ENCODE data around the gene USP30.
A peak's percentile ranks its signal among the peaks of the same experiment; 100 is the strongest.
"Not testable (repeated sequence)": the region's sequence is repeated elsewhere in the genome, so short reads cannot be mapped to it uniquely, and the experiment has no call there.

The USP30 gene, protein sequence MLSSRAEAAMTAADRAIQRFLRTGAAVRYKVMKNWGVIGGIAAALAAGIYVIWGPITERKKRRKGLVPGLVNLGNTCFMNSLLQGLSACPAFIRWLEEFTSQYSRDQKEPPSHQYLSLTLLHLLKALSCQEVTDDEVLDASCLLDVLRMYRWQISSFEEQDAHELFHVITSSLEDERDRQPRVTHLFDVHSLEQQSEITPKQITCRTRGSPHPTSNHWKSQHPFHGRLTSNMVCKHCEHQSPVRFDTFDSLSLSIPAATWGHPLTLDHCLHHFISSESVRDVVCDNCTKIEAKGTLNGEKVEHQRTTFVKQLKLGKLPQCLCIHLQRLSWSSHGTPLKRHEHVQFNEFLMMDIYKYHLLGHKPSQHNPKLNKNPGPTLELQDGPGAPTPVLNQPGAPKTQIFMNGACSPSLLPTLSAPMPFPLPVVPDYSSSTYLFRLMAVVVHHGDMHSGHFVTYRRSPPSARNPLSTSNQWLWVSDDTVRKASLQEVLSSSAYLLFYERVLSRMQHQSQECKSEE

DNA sequence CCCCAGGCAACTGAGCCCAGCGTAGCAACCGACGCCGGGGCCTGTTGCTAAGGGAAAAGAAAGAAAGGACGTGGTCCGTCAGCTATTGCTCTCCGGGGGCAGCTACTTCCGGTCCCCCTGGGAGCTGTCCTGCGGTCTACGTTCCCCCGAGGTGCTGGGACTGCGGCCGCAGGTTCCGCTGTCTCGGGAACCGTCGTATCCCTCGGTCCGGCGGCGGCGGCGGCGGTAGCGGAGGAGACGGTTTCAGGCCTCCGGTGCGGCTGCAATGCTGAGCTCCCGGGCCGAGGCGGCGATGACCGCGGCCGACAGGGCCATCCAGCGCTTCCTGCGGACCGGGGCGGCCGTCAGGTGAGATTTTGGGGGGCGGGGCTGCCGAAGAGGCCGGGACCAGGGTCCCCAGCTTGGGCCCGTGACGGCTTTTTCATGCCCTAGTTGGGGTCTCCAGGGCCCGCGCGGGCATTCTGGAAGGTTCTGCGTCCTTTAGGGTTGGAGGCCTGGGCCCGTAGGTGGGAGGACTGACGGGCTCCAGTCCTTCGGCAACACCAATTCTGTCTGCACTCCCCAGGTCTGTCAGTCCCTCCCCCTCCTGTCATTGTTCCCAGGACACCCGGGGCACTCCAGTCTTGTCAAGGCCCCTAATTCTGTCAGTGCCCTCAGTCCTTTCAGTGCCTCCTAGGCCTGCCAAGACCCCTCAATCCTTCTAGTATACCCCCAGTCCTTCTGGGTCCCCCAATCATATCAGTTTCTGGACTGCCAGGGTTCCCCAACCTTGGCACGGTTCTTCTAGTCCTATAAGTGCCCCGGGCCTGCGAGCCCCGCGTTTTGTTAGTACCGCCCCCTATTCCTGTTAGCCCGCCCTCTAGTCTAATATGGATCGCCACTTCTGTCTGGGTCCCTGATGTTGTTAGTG, at the start of gene USP30:
TSS of gene USP30 (plus strand) at position 163 of the 910 bp plus-strand sequence. CDS start at position 266, 103 bp downstream.
- ATAC-seq, result peak; percentile 71 to 77

DNA sequence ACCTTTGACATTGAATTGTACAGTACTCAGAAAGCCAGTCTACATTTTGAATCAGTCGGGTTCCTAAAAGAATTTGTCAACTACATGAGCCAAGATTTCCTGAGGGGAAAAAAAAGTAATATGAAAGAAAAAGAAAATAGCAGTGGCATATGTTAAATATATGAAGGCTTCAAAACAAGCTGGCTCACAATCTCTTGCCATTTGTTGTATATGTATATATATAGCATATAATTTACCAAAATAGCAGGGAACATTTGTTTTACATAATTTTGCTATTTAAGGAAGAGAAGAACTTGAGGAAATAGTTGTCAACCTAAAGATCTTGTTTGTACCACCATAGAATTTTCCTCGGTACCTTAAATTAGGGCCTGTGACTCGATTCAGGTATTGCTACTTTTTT, 48.4 kb upstream of the USP30 start:
- ATAC-seq, result no peak

GRCh38 chr12:109009766-109010165, 42.6 kb upstream of the USP30 start:
- no peak for ATAC-seq

GRCh38 chr12:109010259-109010658, 42.1 kb upstream of the USP30 start:
- ATAC-seq, result no peak

DNA sequence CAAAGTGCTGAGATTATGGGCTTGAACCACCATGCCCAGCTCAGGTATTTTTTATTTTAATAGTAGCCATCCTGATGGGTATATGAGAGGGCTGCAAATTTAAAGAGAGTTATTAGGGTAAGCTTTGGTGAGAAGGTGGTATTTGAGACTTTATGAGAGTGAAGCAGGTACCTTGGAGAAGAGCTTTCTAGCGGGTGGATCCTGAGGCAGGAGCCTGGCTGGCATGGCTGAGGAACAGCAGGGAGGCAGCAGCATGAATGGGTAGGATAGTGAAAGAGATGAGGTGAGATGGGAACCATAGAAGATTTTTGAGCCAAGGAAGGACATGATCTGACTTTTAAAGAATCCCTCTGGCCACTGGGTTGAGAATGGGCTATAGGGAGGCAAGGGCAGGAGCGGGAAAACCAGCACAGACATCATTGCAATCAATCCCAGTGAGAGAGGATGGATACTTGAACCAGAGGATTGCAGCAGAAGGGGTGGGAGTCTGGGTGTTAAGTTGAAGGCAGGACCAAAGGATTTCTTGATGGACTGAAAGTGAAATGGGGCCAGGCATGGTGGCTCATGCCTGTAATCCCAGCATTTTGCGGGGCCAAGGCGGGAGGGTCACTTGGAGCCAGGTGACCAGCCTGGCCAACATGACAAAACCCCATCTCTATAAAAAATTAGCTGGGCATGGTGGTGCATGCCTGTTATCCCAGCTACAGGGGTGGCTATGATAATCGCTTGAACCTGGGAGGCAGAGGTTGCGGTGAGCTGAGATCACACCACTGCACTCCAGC, 37.2 kb upstream of the USP30 start:
- no peak for ATAC-seq

DNA sequence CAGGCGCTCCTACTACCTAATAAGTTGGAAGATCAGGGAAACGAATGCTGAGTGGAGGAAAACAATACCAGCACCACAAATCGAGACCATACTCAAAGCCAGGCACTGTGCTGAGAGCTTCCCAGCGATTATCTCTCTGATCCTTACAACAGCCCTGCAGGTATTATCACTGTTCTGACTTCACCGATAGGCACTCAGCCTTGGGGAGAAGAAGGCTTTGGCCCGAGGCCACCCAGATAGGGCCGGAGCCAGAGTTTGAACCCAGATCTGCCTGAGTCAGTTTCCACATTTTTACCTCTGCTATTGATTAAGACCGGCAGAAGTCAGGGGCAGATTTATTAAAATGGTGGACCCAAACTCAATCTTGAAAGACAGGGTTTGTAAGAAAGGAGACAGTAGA, 36.4 kb upstream of the USP30 start:
- ATAC-seq, result no peak

DNA sequence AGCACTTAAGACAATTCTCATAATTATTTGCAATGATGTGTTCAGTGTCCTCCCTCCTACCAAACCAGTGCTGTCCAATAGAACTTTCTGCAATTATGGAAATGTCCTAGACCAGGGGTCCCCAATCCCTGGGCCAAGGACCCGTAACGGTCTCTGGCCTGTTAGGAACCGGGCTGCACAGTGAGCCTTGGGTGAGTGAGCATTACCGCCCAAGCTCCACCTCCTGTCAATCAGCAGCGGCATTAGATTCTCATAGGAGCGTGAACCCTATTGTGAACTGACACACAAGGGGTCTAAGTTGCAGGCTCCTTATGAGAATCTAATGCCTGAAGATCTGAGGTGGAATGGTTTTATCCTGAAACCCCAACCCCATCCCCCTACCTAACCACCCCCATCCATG, 35.4 kb upstream of the USP30 start:
- no peak for ATAC-seq

DNA sequence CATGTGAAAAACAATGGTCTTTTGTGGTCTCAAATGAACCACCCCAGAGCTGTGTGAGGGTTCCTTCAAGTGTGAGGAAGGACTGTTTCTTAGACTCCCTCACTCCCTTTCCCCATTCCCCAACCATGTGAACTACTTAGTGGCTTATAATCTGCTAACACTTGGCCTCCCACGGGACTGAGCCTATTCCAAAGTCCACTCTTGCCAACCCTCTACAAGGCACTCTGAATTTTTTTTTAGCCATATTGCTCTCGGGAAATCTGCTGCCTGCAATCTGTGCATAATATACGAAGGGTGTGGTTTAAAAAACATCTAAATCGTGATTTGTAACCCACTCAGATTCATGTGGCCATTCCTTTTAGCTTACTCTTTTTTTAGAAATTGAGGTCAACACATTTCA, 34.1 kb upstream of the USP30 start:
- no peak for ATAC-seq

- ATAC-seq, result no peak
These were observed 32.1 kb upstream of the USP30 start for GRCh38 chr12:109020146-109020795.

DNA sequence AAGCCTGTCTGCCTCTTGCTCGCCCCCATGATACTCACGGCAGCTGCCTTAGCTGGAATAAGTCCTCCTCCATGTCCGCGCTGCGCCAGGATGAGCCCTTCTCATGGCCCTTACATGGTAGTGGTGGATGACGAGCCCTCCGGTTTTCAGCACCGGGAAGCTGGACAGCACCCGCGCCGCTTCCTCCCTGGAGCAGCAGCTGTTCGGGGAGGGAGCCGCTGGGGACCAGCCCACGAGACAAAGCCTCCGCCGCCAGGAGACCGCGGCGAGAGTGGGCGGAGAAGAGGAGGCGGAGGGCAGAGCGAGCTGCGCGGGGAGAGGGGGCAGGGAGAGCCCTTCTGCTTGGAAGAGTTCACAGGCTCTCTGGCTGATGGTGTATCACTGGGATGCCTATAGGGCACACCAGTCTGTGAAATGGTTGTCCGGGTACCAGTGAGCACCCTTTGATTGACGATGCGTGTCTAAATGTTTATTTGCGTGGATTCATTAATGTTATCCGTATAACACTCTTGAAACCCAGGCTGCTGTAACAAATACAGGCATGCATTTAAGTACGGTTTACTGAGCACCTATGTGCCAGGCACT, 31.5 kb upstream of the USP30 start, which contains the start of gene SVOP:
TSS of gene SVOP (minus strand) at position 273 of the 585 bp plus-strand sequence. CDS start at position 73, 200 bp downstream.
- ATAC-seq, result no peak

- ATAC-seq, result no peak
These were observed 24.6 kb upstream of the USP30 start for GRCh38 chr12:109027767-109028166.

GRCh38 chr12:109028624-109029023, 23.8 kb upstream of the USP30 start:
- ATAC-seq, result not testable (repeated sequence)

DNA sequence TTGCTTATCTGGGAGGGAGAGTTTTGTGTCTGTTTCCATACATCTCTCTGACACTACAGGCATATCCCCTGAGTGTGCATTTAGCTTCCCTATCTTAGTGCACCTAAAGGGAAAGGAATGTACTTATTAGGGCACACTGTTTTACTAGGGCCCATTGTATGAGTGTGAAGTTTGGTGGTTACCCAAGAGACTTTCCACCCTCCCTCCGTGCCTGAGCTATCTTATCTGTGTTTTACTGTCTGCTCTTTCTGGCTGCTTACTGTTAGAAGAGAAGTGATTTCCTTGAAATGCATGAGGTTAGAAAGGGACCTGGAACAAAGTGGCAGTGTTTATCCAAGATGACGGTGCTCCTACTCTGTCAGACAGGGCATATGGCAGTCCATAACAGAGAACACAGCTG, 23.0 kb upstream of the USP30 start:
- no peak for ATAC-seq

- no peak for ATAC-seq
These were observed 18.9 kb upstream of the USP30 start for GRCh38 chr12:109033239-109034196.

- ATAC-seq, result no peak
These were observed 15.4 kb upstream of the USP30 start for GRCh38 chr12:109036975-109037374.

- no peak for ATAC-seq
These were observed 8.1 kb upstream of the USP30 start for GRCh38 chr12:109044241-109044640.

GRCh38 chr12:109047081-109047805, 5.1 kb upstream of the USP30 start:
- no peak for ATAC-seq

- ATAC-seq, result not testable (repeated sequence)
These were observed 3.7 kb upstream of the USP30 start for GRCh38 chr12:109048706-109049105.

GRCh38 chr12:109049794-109050193, 2.6 kb upstream of the USP30 start:
- not testable (repeated sequence) for ATAC-seq

DNA sequence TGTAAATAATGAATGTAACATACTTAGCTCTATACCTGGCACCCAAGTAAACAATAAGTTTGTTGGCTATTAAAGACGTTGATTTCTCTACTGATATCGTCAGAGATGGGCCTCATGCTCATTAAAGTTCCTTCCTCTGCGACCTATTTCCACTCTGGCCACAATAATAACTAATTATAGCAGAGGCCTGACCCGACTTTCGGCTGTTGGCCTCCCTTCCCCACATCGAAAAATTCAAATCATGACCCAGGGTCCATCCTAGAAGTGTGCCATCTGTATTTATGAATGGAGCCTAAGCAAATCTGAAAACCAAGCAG, 321 bp upstream of the USP30 start:
- no peak for ATAC-seq
